ENCODE results near the gene MAP2K3. TPM values are rescaled to one million over a fixed set of nuclear protein-coding genes. Genes with fewer than 3 reads are reported as not detected.

Gene MAP2K3
- total RNA-seq, 4 donors from 2014 or later = 3.3 to 37.0 (median 12.5) TPM

DNA sequence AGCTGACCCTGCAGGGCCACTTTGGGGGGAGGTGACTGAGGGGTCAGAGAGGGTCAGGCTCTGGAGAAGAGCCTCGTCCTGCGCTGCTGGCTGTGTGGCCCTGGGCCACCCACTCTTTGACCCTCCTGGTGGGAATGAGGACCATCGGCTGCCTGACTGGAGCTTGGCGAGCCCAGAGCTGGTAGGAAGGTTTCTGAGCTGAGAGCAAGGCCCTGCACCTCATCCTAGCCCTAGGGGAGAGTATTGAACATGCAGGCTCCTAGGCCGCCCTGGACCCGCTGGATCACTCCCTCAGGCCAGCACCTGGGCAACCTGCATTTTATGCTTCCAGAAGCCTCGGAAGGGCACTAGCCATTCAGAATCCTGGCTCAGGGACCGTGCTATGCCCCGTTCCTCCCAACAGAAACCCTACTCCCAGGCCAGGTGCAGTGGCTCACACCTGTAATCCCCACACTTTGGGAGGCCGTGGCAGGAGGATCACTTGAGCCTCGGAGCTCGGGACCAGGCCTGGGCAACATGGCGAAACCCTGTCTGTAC, 14.5 kb downstream of the MAP2K3 start:
- Histone ChIP-seq H3K27me3 (no peaks in the 10 kb centered on the region), H3K27ac (no peak overlapping the region), H3K36me3 (no peaks in the 10 kb centered on the region), H3K4me3 (no peak overlapping the region), H3K9me3 (no peaks in the 10 kb centered on the region), H3K4me1 (no peaks in the 10 kb centered on the region)
- intact Hi-C loops (cut with DNase I; ENCODE audit: low total_unique reads) = no loop called here
- TF ChIP-seq POLR2A (IDR thresholded peaks at IDR 0.05) = no peak
- TF ChIP-seq CTCF (IDR thresholded peaks at IDR 0.05) = no peak
- DNase-seq = no peak

DNA sequence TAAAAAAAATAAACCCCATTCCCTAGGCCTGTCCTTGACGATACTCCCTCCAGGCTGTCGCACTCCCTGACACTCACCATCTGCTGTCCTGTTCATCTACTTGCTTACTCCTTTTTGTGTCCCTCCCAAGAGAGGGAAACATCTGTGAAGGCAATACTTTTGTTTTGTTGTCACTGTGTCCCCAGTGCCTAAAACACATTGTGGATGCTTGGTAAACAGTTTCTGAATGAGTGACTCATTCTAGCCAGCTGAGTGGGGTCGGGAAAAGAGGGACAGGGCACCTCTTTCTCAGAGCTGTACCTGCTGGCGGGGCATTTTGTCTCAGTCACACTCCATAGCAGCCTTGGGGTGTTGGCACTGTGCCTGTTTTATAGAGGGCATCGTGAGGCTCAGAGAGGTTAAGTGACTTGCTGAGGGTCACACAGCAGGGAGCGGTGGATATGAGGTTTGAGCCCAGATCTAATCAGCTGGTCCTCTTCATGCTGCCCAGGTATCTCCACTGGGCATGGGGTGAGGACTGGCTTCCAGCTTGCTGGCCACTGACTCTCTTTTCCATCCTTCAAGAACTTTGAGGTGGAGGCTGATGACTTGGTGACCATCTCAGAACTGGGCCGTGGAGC, 15.6 kb downstream of the MAP2K3 start:
- no peak overlapping the region for H3K4me3 ChIP-seq
- H3K9me3 ChIP-seq = no peaks in the 10 kb centered on the region
- no peak overlapping the region for H3K27ac ChIP-seq
- no peaks in the 10 kb centered on the region for H3K4me1 ChIP-seq
- TF ChIP-seq CTCF (IDR thresholded peaks at IDR 0.05) = no peak
- TF ChIP-seq POLR2A (IDR thresholded peaks at IDR 0.05) = no peak
- intact Hi-C loops (cut with DNase I; ENCODE audit: low total_unique reads) = no loop called here
- no peaks in the 10 kb centered on the region for H3K27me3 ChIP-seq
- no peaks in the 10 kb centered on the region for H3K36me3 ChIP-seq
- DNase-seq = no peak

GRCh38 chr17:21300601-21301571, 16.4 kb downstream of the MAP2K3 start:
- Histone ChIP-seq H3K4me1 (no peaks in the 10 kb centered on the region), H3K36me3 (no peaks in the 10 kb centered on the region), H3K9me3 (no peaks in the 10 kb centered on the region), H3K4me3 (no peak overlapping the region), H3K27me3 (no peaks in the 10 kb centered on the region), H3K27ac (no peak overlapping the region)
- DNase-seq = no peak
- intact Hi-C loops (cut with DNase I; ENCODE audit: low total_unique reads) = no loop called here
- no peak for TF ChIP-seq POLR2A (IDR thresholded peaks at IDR 0.05)

- Histone ChIP-seq H3K9me3 (no peaks in the 10 kb centered on the region), H3K36me3 (no peaks in the 10 kb centered on the region), H3K4me1 (no peaks in the 10 kb centered on the region), H3K4me3 (no peak overlapping the region), H3K27me3 (no peaks in the 10 kb centered on the region), H3K27ac (no peak overlapping the region)
- TF ChIP-seq CTCF (IDR thresholded peaks at IDR 0.05) = no peak
- no peak for TF ChIP-seq POLR2A (IDR thresholded peaks at IDR 0.05)
- DNase-seq = no peak
- intact Hi-C loops (cut with DNase I; ENCODE audit: low total_unique reads) = no loop called here
Observed at GRCh38 chr17:21301593-21302550, 17.4 kb downstream of the MAP2K3 start.
